ENCODE measurements around the gene AOPEP. TPM values are rescaled to one million over a fixed set of nuclear protein-coding genes. Genes with fewer than 3 reads are reported as not detected.

AOPEP gene
- total and polyA plus RNA-seq, 7 donors: 28.0 to 490 (median 184) TPM

DNA sequence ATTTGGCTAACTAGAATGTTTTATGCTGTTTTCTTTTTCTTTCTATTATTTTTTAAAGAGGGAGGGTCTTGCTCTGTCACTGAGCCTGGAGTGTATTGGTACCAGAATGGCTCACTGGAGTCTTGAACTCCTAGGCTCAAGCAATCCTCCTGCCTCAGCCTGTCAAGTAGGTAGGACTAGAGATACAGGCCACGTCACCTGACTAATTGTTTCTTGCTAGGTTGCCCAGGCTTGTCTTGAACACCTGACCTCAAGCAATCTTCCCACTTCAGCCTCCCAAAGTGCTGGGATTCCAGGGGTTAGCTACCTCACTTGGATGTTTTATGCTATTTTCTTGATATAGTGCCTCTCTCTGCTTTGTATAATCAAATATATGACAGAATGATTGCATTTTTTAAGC, 166.2 kb downstream of the AOPEP start:
- H3K36me3 ChIP-seq: no peaks in the 10 kb centered on the region
- H3K4me3 ChIP-seq: no peak overlapping the region
- DNase-seq: no peak
- no peaks in the 10 kb centered on the region for H3K9me3 ChIP-seq
- TF ChIP-seq POLR2AphosphoS5 (IDR thresholded peaks at IDR 0.05) (no peak), CTCF (IDR thresholded peaks at IDR 0.05) (no peak), EP300 (IDR thresholded peaks at IDR 0.05) (no peak), POLR2A (IDR thresholded peaks at IDR 0.05) (no peak)
- intact Hi-C loops (cut with DNase I): no loop called here
- no peaks in the 10 kb centered on the region for H3K27me3 ChIP-seq
- 98 to 100% methylated on average over 1 of the region's 1 CpG for WGBS, 2 donors
- H3K4me1 ChIP-seq: no peaks in the 10 kb centered on the region
- H3K27ac ChIP-seq: no peak overlapping the region

- intact Hi-C loops (cut with DNase I): no loop called here
- DNase-seq: no peak
- WGBS, 2 donors: 78 to 80% methylated on average over 1 of the region's 1 CpG
Observed at GRCh38 chr9:94894094-94894699, 167.7 kb downstream of the AOPEP start.

GRCh38 chr9:94895668-94896067, 169.2 kb downstream of the AOPEP start:
- TF ChIP-seq CTCF (IDR thresholded peaks at IDR 0.05) (no peak), POLR2A (IDR thresholded peaks at IDR 0.05) (no peak), POLR2AphosphoS5 (IDR thresholded peaks at IDR 0.05) (no peak), EP300 (IDR thresholded peaks at IDR 0.05) (no peak)
- Histone ChIP-seq H3K27ac (no peak overlapping the region), H3K4me1 (peaks cover 0 to 12% (median 8%) of the 10 kb centered on the region in 4 donors), H3K36me3 (no peaks in the 10 kb centered on the region), H3K4me3 (no peak overlapping the region), H3K27me3 (no peaks in the 10 kb centered on the region), H3K9me3 (no peaks in the 10 kb centered on the region)
- DNase-seq: no peak
- intact Hi-C loops (cut with DNase I): no loop called here
- WGBS, 2 donors: 63 to 65% methylated on average over 3 of the region's 3 CpGs

More at GRCh38 chr9:94894094-94894699, 167.7 kb downstream of the AOPEP start:
- Histone ChIP-seq H3K4me3 (no peak overlapping the region), H3K27me3 (no peaks in the 10 kb centered on the region), H3K27ac (no peak overlapping the region), H3K36me3 (no peaks in the 10 kb centered on the region), H3K9me3 (no peaks in the 10 kb centered on the region), H3K4me1 (no peaks in the 10 kb centered on the region)
- TF ChIP-seq POLR2AphosphoS5 (IDR thresholded peaks at IDR 0.05) (no peak), EP300 (IDR thresholded peaks at IDR 0.05) (no peak), POLR2A (IDR thresholded peaks at IDR 0.05) (no peak), CTCF (IDR thresholded peaks at IDR 0.05) (no peak)

DNA sequence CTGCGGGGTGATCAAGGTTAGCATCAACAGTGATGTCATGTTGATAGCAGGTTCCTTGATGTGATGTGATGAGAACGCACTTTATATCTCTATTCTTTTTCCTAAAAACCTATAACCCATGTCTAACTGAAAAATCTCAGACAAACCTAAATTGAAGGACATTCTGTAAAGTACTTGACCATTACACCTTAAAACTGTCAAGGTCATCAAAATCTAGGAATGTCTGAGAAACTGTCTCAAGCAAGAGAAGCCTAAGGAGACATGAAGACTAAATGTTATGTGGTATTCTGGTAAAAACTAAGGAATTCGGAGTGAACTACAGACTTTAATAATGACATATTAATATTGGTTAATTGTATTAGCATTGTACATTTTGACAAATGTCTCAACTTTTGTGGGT, 170.0 kb downstream of the AOPEP start:
- Histone ChIP-seq H3K27me3 (no peaks in the 10 kb centered on the region), H3K36me3 (no peaks in the 10 kb centered on the region), H3K4me3 (no peak overlapping the region), H3K9me3 (no peaks in the 10 kb centered on the region), H3K27ac (no peak overlapping the region), H3K4me1 (peaks cover 0 to 21% (median 17%) of the 10 kb centered on the region in 4 donors)
- no peak for DNase-seq
- WGBS, 2 donors: 78 to 86% methylated on average over 3 of the region's 3 CpGs
- no peak for TF ChIP-seq POLR2AphosphoS5 (IDR thresholded peaks at IDR 0.05)
- TF ChIP-seq CTCF (IDR thresholded peaks at IDR 0.05): no peak
- TF ChIP-seq POLR2A (IDR thresholded peaks at IDR 0.05): no peak
- no peak for TF ChIP-seq EP300 (IDR thresholded peaks at IDR 0.05)
- intact Hi-C loops (cut with DNase I): no loop called here

Data from sigmoid colon (tissue), 7 donors.